HEK293 (cell line): ENCODE results near the gene YPEL1.

Experiments used
- ZBTB7A ChIP-seq: fragments of 450-650 bp; formaldehyde crosslinking; IDR thresholded peaks from 2 replicates; pipeline ENCODE4 v1.5.1; 2016; ENCODE audit warnings: low read depth, missing biosample characterization, missing genetic modification characterization
- ZFP3 ChIP-seq: fragments of 450-650 bp; formaldehyde crosslinking; IDR thresholded peaks from 2 replicates; pipeline ENCODE4 v1.5.1; 2016; ENCODE audit warnings: low read depth, missing biosample characterization, missing genetic modification characterization
- ZNF223 ChIP-seq: fragments of 450-650 bp; formaldehyde crosslinking; IDR thresholded peaks from 2 replicates; pipeline ENCODE4 v1.5.1; 2016; ENCODE audit warnings: missing biosample characterization, missing genetic modification characterization
- ZNF416 ChIP-seq: fragments of 450-650 bp; formaldehyde crosslinking; IDR thresholded peaks from 2 replicates; pipeline ENCODE4 v1.5.1; 2016; ENCODE audit warnings: missing biosample characterization, missing genetic modification characterization
- TF ChIP-seq, protein P1 (sequence below): fragments of 450-650 bp; formaldehyde crosslinking; IDR thresholded peaks from 2 replicates; pipeline ENCODE4 v1.5.1; 2016; ENCODE audit warnings: missing biosample characterization, missing genetic modification characterization
- TF ChIP-seq, protein P2 (sequence below): fragments of 450-650 bp; formaldehyde crosslinking; IDR thresholded peaks from 2 replicates; pipeline ENCODE4 v1.5.1; 2017; ENCODE audit warnings: missing biosample characterization, missing genetic modification characterization
- TF ChIP-seq, protein P3 (sequence below): fragments of 450-650 bp; formaldehyde crosslinking; IDR thresholded peaks from 2 replicates; pipeline ENCODE4 v1.5.1; 2016; ENCODE audit warnings: missing biosample characterization, missing genetic modification characterization

DNA sequence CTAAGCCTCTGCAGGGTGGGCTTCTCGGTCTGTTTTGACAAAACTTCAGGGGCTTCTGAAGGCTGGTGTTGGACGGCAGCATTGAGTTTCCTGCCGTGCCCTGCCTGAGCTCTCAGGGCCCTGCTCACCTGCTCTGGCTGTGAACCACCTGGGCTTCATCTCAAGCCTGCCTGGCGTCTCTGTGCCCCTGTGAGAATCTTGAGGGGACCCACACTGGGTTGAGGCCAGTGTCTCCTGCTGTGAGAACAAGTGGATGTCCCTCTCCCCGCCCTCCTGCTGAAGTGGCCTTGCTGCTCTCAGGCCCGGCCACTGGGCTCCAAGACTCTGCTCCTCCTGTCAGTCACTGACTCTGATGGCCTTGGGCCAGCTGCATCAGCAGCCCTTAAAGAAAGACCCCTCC lies 39.5 kb downstream of the YPEL1 start:
- TF ChIP-seq, protein P1, sequence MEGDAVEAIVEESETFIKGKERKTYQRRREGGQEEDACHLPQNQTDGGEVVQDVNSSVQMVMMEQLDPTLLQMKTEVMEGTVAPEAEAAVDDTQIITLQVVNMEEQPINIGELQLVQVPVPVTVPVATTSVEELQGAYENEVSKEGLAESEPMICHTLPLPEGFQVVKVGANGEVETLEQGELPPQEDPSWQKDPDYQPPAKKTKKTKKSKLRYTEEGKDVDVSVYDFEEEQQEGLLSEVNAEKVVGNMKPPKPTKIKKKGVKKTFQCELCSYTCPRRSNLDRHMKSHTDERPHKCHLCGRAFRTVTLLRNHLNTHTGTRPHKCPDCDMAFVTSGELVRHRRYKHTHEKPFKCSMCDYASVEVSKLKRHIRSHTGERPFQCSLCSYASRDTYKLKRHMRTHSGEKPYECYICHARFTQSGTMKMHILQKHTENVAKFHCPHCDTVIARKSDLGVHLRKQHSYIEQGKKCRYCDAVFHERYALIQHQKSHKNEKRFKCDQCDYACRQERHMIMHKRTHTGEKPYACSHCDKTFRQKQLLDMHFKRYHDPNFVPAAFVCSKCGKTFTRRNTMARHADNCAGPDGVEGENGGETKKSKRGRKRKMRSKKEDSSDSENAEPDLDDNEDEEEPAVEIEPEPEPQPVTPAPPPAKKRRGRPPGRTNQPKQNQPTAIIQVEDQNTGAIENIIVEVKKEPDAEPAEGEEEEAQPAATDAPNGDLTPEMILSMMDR (tag by site-specific recombination), result no peak
- TF ChIP-seq, protein P2, sequence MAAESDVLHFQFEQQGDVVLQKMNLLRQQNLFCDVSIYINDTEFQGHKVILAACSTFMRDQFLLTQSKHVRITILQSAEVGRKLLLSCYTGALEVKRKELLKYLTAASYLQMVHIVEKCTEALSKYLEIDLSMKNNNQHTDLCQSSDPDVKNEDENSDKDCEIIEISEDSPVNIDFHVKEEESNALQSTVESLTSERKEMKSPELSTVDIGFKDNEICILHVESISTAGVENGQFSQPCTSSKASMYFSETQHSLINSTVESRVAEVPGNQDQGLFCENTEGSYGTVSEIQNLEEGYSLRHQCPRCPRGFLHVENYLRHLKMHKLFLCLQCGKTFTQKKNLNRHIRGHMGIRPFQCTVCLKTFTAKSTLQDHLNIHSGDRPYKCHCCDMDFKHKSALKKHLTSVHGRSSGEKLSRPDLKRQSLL (tag by site-specific recombination), result no peak
- TF ChIP-seq ZNF416 (tag by site-specific recombination) (no peak), ZFP3 (tag by site-specific recombination) (no peak), ZBTB7A (tag by site-specific recombination) (no peak), ZNF223 (no peak)
- TF ChIP-seq, protein P3, sequence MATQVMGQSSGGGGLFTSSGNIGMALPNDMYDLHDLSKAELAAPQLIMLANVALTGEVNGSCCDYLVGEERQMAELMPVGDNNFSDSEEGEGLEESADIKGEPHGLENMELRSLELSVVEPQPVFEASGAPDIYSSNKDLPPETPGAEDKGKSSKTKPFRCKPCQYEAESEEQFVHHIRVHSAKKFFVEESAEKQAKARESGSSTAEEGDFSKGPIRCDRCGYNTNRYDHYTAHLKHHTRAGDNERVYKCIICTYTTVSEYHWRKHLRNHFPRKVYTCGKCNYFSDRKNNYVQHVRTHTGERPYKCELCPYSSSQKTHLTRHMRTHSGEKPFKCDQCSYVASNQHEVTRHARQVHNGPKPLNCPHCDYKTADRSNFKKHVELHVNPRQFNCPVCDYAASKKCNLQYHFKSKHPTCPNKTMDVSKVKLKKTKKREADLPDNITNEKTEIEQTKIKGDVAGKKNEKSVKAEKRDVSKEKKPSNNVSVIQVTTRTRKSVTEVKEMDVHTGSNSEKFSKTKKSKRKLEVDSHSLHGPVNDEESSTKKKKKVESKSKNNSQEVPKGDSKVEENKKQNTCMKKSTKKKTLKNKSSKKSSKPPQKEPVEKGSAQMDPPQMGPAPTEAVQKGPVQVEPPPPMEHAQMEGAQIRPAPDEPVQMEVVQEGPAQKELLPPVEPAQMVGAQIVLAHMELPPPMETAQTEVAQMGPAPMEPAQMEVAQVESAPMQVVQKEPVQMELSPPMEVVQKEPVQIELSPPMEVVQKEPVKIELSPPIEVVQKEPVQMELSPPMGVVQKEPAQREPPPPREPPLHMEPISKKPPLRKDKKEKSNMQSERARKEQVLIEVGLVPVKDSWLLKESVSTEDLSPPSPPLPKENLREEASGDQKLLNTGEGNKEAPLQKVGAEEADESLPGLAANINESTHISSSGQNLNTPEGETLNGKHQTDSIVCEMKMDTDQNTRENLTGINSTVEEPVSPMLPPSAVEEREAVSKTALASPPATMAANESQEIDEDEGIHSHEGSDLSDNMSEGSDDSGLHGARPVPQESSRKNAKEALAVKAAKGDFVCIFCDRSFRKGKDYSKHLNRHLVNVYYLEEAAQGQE (tag by site-specific recombination), result no peak
